Mesodermal cell (in vitro differentiated cells): Measurements from ENCODE around the gene KLHL8.

Experiments
- H3K27ac ChIP-seq: 2 replicates; pipeline ENCODE4 v1.7.0; 2013; ENCODE audit warnings: mild to moderate bottlenecking, low read depth, low read length, moderate library complexity; ENCODE audit not compliant: severe bottlenecking
- H3K36me3 ChIP-seq: 2 replicates; pipeline ENCODE4 v1.7.1; 2013; ENCODE audit warnings: mild to moderate bottlenecking, low read length, moderate library complexity; ENCODE audit not compliant: control insufficient read depth, insufficient read depth
- H3K4me1 ChIP-seq: one replicate; pipeline ENCODE4 v1.7.1; 2013; ENCODE audit warnings: mild to moderate bottlenecking, low read length; ENCODE audit not compliant: insufficient read depth, control insufficient read depth, poor library complexity, severe bottlenecking
- H3K4me3 ChIP-seq: 2 replicates; pipeline ENCODE4 v1.7.0; 2013; ENCODE audit warnings: low read length, control low read depth, mild to moderate bottlenecking; ENCODE audit not compliant: insufficient read depth, poor library complexity, severe bottlenecking; ENCODE audit errors: extremely low read depth
- H3K9me3 ChIP-seq: 2 replicates; pipeline ENCODE4 v1.7.1; 2013; ENCODE audit warnings: mild to moderate bottlenecking, low read length, moderate library complexity; ENCODE audit not compliant: control insufficient read depth
- WGBS, 2 experiments: methylation state at CpG; one replicate each; pipeline ENCODE4 v1.1.5; 2013; ENCODE audit warnings: missing lambda C conversion rate in 2 of 2; ENCODE audit not compliant: insufficient coverage in 2 of 2; 5-methylcytosine and 5-hydroxymethylcytosine counted together

Gene KLHL8

GRCh38 chr4:87121341-87122065, 98.9 kb downstream of the KLHL8 start:
- Histone ChIP-seq H3K27ac (no peak overlapping the region), H3K36me3 (peaks cover 51% of the 10 kb centered on the region)
- WGBS, 2 experiments = 100% methylated on average over 2 to 3 of the region's 4 CpGs

GRCh38 chr4:87120411-87121162, 99.8 kb downstream of the KLHL8 start:
- no peaks in the 10 kb centered on the region for H3K9me3 ChIP-seq
- WGBS, 2 experiments = 93 to 96% methylated on average over 15 to 17 of the region's 18 CpGs
- peaks cover 29% of the 10 kb centered on the region for H3K4me1 ChIP-seq
- no peak overlapping the region for H3K27ac ChIP-seq
- no peak overlapping the region for H3K4me3 ChIP-seq
- peaks cover 51% of the 10 kb centered on the region for H3K36me3 ChIP-seq

More at GRCh38 chr4:87121341-87122065, 98.9 kb downstream of the KLHL8 start:
- peaks cover 29% of the 10 kb centered on the region for H3K4me1 ChIP-seq
- H3K9me3 ChIP-seq = no peaks in the 10 kb centered on the region
- no peak overlapping the region for H3K4me3 ChIP-seq

- H3K4me1 ChIP-seq = peaks cover 29% of the 10 kb centered on the region
- no peak overlapping the region for H3K27ac ChIP-seq
- H3K36me3 ChIP-seq = peaks cover 51% of the 10 kb centered on the region
- H3K4me3 ChIP-seq = no peak overlapping the region
- 100% methylated on average over 4 of the region's 4 CpGs for WGBS, 2 experiments
- H3K9me3 ChIP-seq = no peaks in the 10 kb centered on the region
Measured at GRCh38 chr4:87120010-87120409, 100.4 kb downstream of the KLHL8 start.

- Histone ChIP-seq H3K27ac (peak overlapping the region; percentile 59), H3K9me3 (no peaks in the 10 kb centered on the region), H3K4me3 (no peak overlapping the region), H3K4me1 (peaks cover 29% of the 10 kb centered on the region), H3K36me3 (peaks cover 55% of the 10 kb centered on the region)
- WGBS, 2 experiments = 90 to 100% methylated on average over 1 of the region's 2 CpGs
Measured at GRCh38 chr4:87118826-87119225, 101.6 kb downstream of the KLHL8 start.

GRCh38 chr4:87118421-87118820, 102.0 kb downstream of the KLHL8 start:
- Histone ChIP-seq H3K4me1 (peaks cover 29% of the 10 kb centered on the region), H3K4me3 (no peak overlapping the region), H3K27ac (peak overlapping the region; percentile 19), H3K36me3 (peaks cover 58% of the 10 kb centered on the region), H3K9me3 (no peaks in the 10 kb centered on the region)
- WGBS, 2 experiments = 100% methylated on average over 1 of the region's 1 CpG; no CpG with 5 or more reads in 1 of the 2 experiments

- Histone ChIP-seq H3K4me1 (peaks cover 29% of the 10 kb centered on the region), H3K4me3 (no peak overlapping the region), H3K36me3 (peaks cover 65% of the 10 kb centered on the region), H3K9me3 (no peaks in the 10 kb centered on the region), H3K27ac (peak overlapping the region; percentile 26)
- WGBS, 2 experiments = 100% methylated on average over 1 of the region's 5 CpGs; no CpG with 5 or more reads in 1 of the 2 experiments
Measured at GRCh38 chr4:87117732-87118075, 102.7 kb downstream of the KLHL8 start.

GRCh38 chr4:87117051-87117731, 103.2 kb downstream of the KLHL8 start:
- peaks cover 29% of the 10 kb centered on the region for H3K4me1 ChIP-seq
- H3K9me3 ChIP-seq = no peaks in the 10 kb centered on the region
- peaks cover 69% of the 10 kb centered on the region for H3K36me3 ChIP-seq
- WGBS, 2 experiments = 85 to 90% methylated on average over 7 to 8 of the region's 8 CpGs
- no peak overlapping the region for H3K4me3 ChIP-seq
- H3K27ac ChIP-seq = peak overlapping the region; percentile 36

- 89 to 100% methylated on average over 1 of the region's 1 CpG for WGBS, 2 experiments
- H3K4me1 ChIP-seq = peaks cover 29% of the 10 kb centered on the region
- peaks cover 76% of the 10 kb centered on the region for H3K36me3 ChIP-seq
- no peaks in the 10 kb centered on the region for H3K9me3 ChIP-seq
- H3K4me3 ChIP-seq = no peak overlapping the region
- H3K27ac ChIP-seq = no peak overlapping the region
Measured at GRCh38 chr4:87116231-87116630, 104.2 kb downstream of the KLHL8 start.

- Histone ChIP-seq H3K36me3 (peaks cover 68% of the 10 kb centered on the region), H3K4me1 (peaks cover 27% of the 10 kb centered on the region), H3K4me3 (no peak overlapping the region), H3K27ac (no peak overlapping the region), H3K9me3 (no peaks in the 10 kb centered on the region)
- 91 to 93% methylated on average over 16 of the region's 24 CpGs for WGBS, 2 experiments
Measured at GRCh38 chr4:87114245-87115062, 106.0 kb downstream of the KLHL8 start.

- Histone ChIP-seq H3K36me3 (peaks cover 54% of the 10 kb centered on the region), H3K4me1 (peaks cover 24% of the 10 kb centered on the region), H3K27ac (no peak overlapping the region), H3K9me3 (no peaks in the 10 kb centered on the region), H3K4me3 (no peak overlapping the region)
- WGBS, 2 experiments = no CpG with 5 or more reads among the region's 4 CpGs
Measured at GRCh38 chr4:87112063-87112462, 108.4 kb downstream of the KLHL8 start.
